WERI-Rb-1 (cell line): ENCODE data around the gene MCUR1.

Experiments
- DNase-seq: peaks from one replicate; pipeline ENCODE4 v3.0.0-alpha.2; 2020
- H3K27ac ChIP-seq: fragments of 250-450 bp; sonication (Bioruptor Pico); 2 replicates; pipeline ENCODE4 v1.5.1; 2020; ENCODE audit warnings: mild to moderate bottlenecking, moderate library complexity
- H3K27me3 ChIP-seq: fragments of 250-450 bp; sonication (Bioruptor Pico); 2 replicates; pipeline ENCODE4 v1.5.1; 2021; ENCODE audit warnings: mild to moderate bottlenecking, low read depth, moderate library complexity; ENCODE audit not compliant: insufficient read depth, severe bottlenecking
- H3K36me3 ChIP-seq: fragments of 250-450 bp; sonication (Bioruptor Pico); 2 replicates; pipeline ENCODE4 v1.5.1; 2020; ENCODE audit warnings: mild to moderate bottlenecking, moderate library complexity
- H3K4me3 ChIP-seq: 2 replicates; pipeline ENCODE4 v1.5.1; 2011; ENCODE audit warnings: low read depth, mild to moderate bottlenecking, control low read depth, low read length
- H3K9me3 ChIP-seq: fragments of 250-450 bp; sonication (Bioruptor Pico); 2 replicates; pipeline ENCODE4 v1.5.1; 2021; ENCODE audit warnings: mild to moderate bottlenecking, moderate library complexity; ENCODE audit not compliant: severe bottlenecking
- CTCF ChIP-seq: IDR thresholded peaks from 2 replicates; pipeline ENCODE4 v1.5.1; 2011; ENCODE audit warnings: low read depth, mild to moderate bottlenecking, control low read depth, inconsistent platforms, low read length

The MCUR1 gene

GRCh38 chr6:13810688-13811446 lies 3.5 kb downstream of the MCUR1 start:
- Histone ChIP-seq H3K4me3 (no peak overlapping the region), H3K9me3 (no peaks in the 10 kb centered on the region), H3K27ac (no peak overlapping the region), H3K27me3 (no peaks in the 10 kb centered on the region), H3K36me3 (peaks cover 39% of the 10 kb centered on the region)
- no peak for DNase-seq
- no peak for TF ChIP-seq CTCF

GRCh38 chr6:13808801-13809200 lies 5.6 kb downstream of the MCUR1 start:
- no peak overlapping the region for H3K4me3 ChIP-seq
- H3K27me3 ChIP-seq: no peaks in the 10 kb centered on the region
- peaks cover 53% of the 10 kb centered on the region for H3K36me3 ChIP-seq
- H3K27ac ChIP-seq: no peak overlapping the region
- no peak for TF ChIP-seq CTCF
- no peak for DNase-seq
- no peaks in the 10 kb centered on the region for H3K9me3 ChIP-seq

- no peak for TF ChIP-seq CTCF
- Histone ChIP-seq H3K9me3 (no peaks in the 10 kb centered on the region), H3K27ac (no peak overlapping the region), H3K36me3 (peaks cover 61% of the 10 kb centered on the region), H3K27me3 (no peaks in the 10 kb centered on the region), H3K4me3 (no peak overlapping the region)
- DNase-seq: no peak
Observed at GRCh38 chr6:13807696-13808095, 6.7 kb downstream of the MCUR1 start.

DNA sequence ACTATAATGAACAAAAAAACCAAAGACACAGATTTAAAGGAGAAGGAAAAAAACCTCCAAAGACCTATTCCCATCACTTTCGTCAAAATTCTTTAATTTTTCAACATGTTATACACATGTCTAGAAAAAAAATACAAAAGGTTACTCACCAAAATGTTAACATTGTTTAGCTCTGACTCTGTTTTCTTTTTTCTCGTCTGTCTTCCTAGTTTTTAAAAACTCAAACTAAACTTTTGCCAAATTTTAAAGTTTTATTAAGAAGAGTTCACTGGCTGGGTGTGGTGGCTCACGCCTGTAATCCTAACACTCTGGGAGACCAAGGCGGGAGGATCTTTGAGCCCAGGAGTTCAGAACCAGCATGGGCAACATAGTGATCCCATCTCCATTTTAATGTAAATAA lies 10.8 kb downstream of the MCUR1 start:
- no peak overlapping the region for H3K27ac ChIP-seq
- peaks cover 82% of the 10 kb centered on the region for H3K36me3 ChIP-seq
- H3K27me3 ChIP-seq: no peaks in the 10 kb centered on the region
- H3K9me3 ChIP-seq: no peaks in the 10 kb centered on the region
- H3K4me3 ChIP-seq: no peak overlapping the region
- DNase-seq: no peak
- no peak for TF ChIP-seq CTCF

GRCh38 chr6:13800615-13801014 lies 13.7 kb downstream of the MCUR1 start:
- Histone ChIP-seq H3K36me3 (peaks cover 77% of the 10 kb centered on the region), H3K4me3 (no peak overlapping the region), H3K9me3 (no peaks in the 10 kb centered on the region), H3K27ac (no peak overlapping the region), H3K27me3 (no peaks in the 10 kb centered on the region)
- DNase-seq: no peak
- no peak for TF ChIP-seq CTCF

- H3K36me3 ChIP-seq: peaks cover 62% of the 10 kb centered on the region
- no peaks in the 10 kb centered on the region for H3K27me3 ChIP-seq
Observed at GRCh38 chr6:13796781-13797180, 17.6 kb downstream of the MCUR1 start.

More at GRCh38 chr6:13796781-13797180, 17.6 kb downstream of the MCUR1 start:
- DNase-seq: no peak
- H3K27ac ChIP-seq: no peak overlapping the region
- TF ChIP-seq CTCF: no peak
- H3K9me3 ChIP-seq: no peaks in the 10 kb centered on the region
- no peak overlapping the region for H3K4me3 ChIP-seq
